HepG2 (cell line): ENCODE measurements around the gene RFFL. TPM values are rescaled to one million over a fixed set of nuclear protein-coding genes. Genes with fewer than 3 reads are reported as not detected.

Experiments
- ATAC-seq: fragments of 200-7000 bp; cut with Tn5 transposase; 3 replicates; pipeline ENCODE4 v1.9.1; 2020; ENCODE audit warnings: mild to moderate bottlenecking, moderate library complexity
- BruUV-seq: library from RNA; stranded (reverse); fragments of 400-500 nt; replicated peaks from 2 replicates; lab custom pipeline; 2021; lab: Mats Ljungman, UMichigan
- CTCF ChIA-PET: fragments of 300-600 bp; formaldehyde crosslinking; extraction: SDS; loops from one replicate; lab custom pipeline; 2021; ENCODE audit warnings: low total read pairs, inconsistent platforms, low intra/inter-chr PET ratio; lab: Yijun Ruan, JAX
- POLR2A ChIA-PET: fragments of 350-600 bp; sonication (Branson Sonifier 250); formaldehyde crosslinking; loops from one replicate; lab custom pipeline; 2020; ENCODE audit warnings: antibody characterized with exemption, inconsistent platforms; lab: Yijun Ruan, JAX
- DNase-seq: peaks from one replicate; pipeline ENCODE4 v3.0.0-alpha.2; 2015; ENCODE audit warnings: low spot score
- FAIRE-seq: peaks from 3 replicates; lab custom pipeline; 2011; peaks lifted over from hg19 to GRCh38; lab: Jason Lieb, UNC
- H2AFZ ChIP-seq: one replicate; pipeline ENCODE4 v1.6.1; 2011; ENCODE audit warnings: low read length, inconsistent platforms
- H3K27ac ChIP-seq: fragments of 300-600 bp; 3 replicates; pipeline ENCODE4 v1.8.0; 2011; ENCODE audit warnings: mixed run types, mild to moderate bottlenecking, mixed read lengths, low read length, inconsistent platforms; ENCODE audit not compliant: insufficient read depth; ENCODE audit errors: extremely low read length
- H3K27me3 ChIP-seq, 2 experiments: fragments of 200-600 bp in 1 of 2; 2 replicates in 1 of 2; 3 replicates in 1 of 2; pipeline versions ENCODE4 v1.6.0 to v1.8.0; 2011; ENCODE audit warnings: low read length in 2 of 2, mild to moderate bottlenecking in 2 of 2, moderate library complexity in 2 of 2, inconsistent platforms in 1 of 2; ENCODE audit not compliant: insufficient read depth in 2 of 2, control insufficient read depth in 1 of 2
- H3K36me3 ChIP-seq, 2 experiments: fragments of 200-600 bp in 1 of 2; replicated peaks in 1 of 2; 2 replicates in 1 of 2; 3 replicates in 1 of 2; pipeline versions ENCODE4 v1.5.1 to v1.8.0; 2011; ENCODE audit warnings: low read length in 2 of 2, inconsistent platforms in 1 of 2; ENCODE audit not compliant: insufficient read depth in 2 of 2, control insufficient read depth in 1 of 2
- H3K4me1 ChIP-seq: 2 replicates; pipeline ENCODE4 v1.5.1; 2012; ENCODE audit warnings: low read length, inconsistent platforms; ENCODE audit not compliant: insufficient read depth
- H3K4me2 ChIP-seq: 2 replicates; pipeline ENCODE4 v1.6.0; 2011; ENCODE audit warnings: low read depth, low read length, inconsistent platforms
- H3K4me3 ChIP-seq, 3 experiments: fragments of 200-600 bp in 1 of 3; sonication (generic), shearing (Covaris generic) in 1 of 3; replicated peaks in 1 of 3; 2 replicates each; pipeline ENCODE4 v1.5.1; 2011 to 2016; ENCODE audit warnings: low read length in 3 of 3, inconsistent platforms in 2 of 3, low read depth in 2 of 3, mild to moderate bottlenecking in 2 of 3, control low read depth in 1 of 3, mixed read lengths in 1 of 3; ENCODE audit not compliant: insufficient read depth in 1 of 3
- H3K79me2 ChIP-seq: one replicate; pipeline ENCODE4 v1.6.1; 2011; ENCODE audit warnings: low read length, inconsistent platforms; ENCODE audit not compliant: insufficient read depth
- H3K9ac ChIP-seq: 2 replicates; pipeline ENCODE4 v1.6.0; 2011; ENCODE audit warnings: mild to moderate bottlenecking, low read depth, low read length, inconsistent platforms; ENCODE audit not compliant: insufficient read depth
- H3K9me3 ChIP-seq: 2 replicates; pipeline ENCODE4 v1.5.1; 2012; ENCODE audit warnings: mild to moderate bottlenecking, low read length
- H4K20me1 ChIP-seq: 2 replicates; pipeline ENCODE4 v1.6.0; 2011; ENCODE audit warnings: inconsistent platforms, mild to moderate bottlenecking, low read length, moderate library complexity; ENCODE audit not compliant: insufficient read depth
- AGO1 ChIP-seq: fragments of 200-400 bp; formaldehyde crosslinking; IDR thresholded peaks from 2 replicates; pipeline ENCODE4 v1.6.1; 2017; ENCODE audit warnings: mild to moderate bottlenecking, low read depth, low read length, moderate library complexity; ENCODE audit not compliant: poor library complexity, severe bottlenecking
- BRD4 ChIP-seq: sonication (generic); formaldehyde crosslinking; IDR thresholded peaks from 2 replicates; pipeline ENCODE4 v1.4.0; 2020; ENCODE audit warnings: missing genetic modification reagents
- CEBPB ChIP-seq: IDR thresholded peaks from 2 replicates; pipeline ENCODE4 v1.6.1; 2011; ENCODE audit warnings: low read depth, low read length, improper control_type of control experiment, borderline replicate concordance
- CREB1 ChIP-seq, 2 experiments: fragments of 450-650 bp in 1 of 2; IDR thresholded peaks; 2 replicates each; pipeline ENCODE4 v1.6.1; 2016 to 2017; ENCODE audit warnings: control low read depth in 1 of 2, mild to moderate bottlenecking in 1 of 2, missing compliant biosample characterization in 1 of 2, missing genetic modification characterization in 1 of 2
- NFKBIZ ChIP-seq: IDR thresholded peaks from 2 replicates; pipeline ENCODE4 v1.6.1; 2018; ENCODE audit warnings: missing genetic modification reagents, missing compliant biosample characterization
- ZNF253 ChIP-seq: sonication (generic); formaldehyde crosslinking; IDR thresholded peaks from 2 replicates; pipeline ENCODE4 v1.8.0; 2022; ENCODE audit warnings: mild to moderate bottlenecking, missing genetic modification reagents, borderline replicate concordance
- ZNF720 ChIP-seq: sonication (generic); formaldehyde crosslinking; IDR thresholded peaks from 2 replicates; pipeline ENCODE4 v1.4.0; 2020; ENCODE audit warnings: missing genetic modification reagents
- ZNF879 ChIP-seq: sonication (generic); formaldehyde crosslinking; IDR thresholded peaks from 2 replicates; pipeline ENCODE4 v1.8.1; 2023; ENCODE audit warnings: missing genetic modification reagents
- ZSCAN5A ChIP-seq: sonication (generic); formaldehyde crosslinking; IDR thresholded peaks from 2 replicates; pipeline ENCODE4 v1.8.0; 2022; ENCODE audit warnings: mild to moderate bottlenecking, missing genetic modification reagents, borderline replicate concordance
- WGBS: methylation state at CpG from one replicate; pipeline ENCODE4 v1.1.6; 2017; ENCODE audit warnings: low lambda C conversion rate; 5-methylcytosine and 5-hydroxymethylcytosine counted together
- in situ Hi-C: cut with HindIII; loops from 2 replicates; pipeline ENCODE4 v1.10.0; 2017; ENCODE audit warnings: low pct_unique_long_range_greater_than_20kb; ENCODE audit not compliant: extremely low pct_ligation_motif_present
- intact Hi-C: fragments of 100-400 bp; cut with micrococcal nuclease; formaldehyde crosslinking; loops from one replicate; pipeline ENCODE4 v1.10.0; 2022; ENCODE audit not compliant: unreplicated experiment
- polyA plus RNA-seq, 8 experiments: library from polyadenylated mRNA; depleted of rRNA in 3 of 8; stranded (reverse) in 7 of 8; unstranded in 1 of 8; fragments of >200 nt; fragmentation: Illumina TruSeq in 4 of 8; extraction: Trizol in 4 of 8; gene quantifications; 2 replicates each; pipeline versions ENCODE4 v1.2.1 to v1.2.3, GENCODE V29; 2011 to 2016; ENCODE audit warnings: low read depth in 4 of 8, missing spikeins in 1 of 8, mixed read lengths in 1 of 8; ENCODE audit not compliant: insufficient read depth in 1 of 8
- total RNA-seq, 5 experiments: library from RNA; depleted of rRNA; stranded (reverse); fragments of >200 nt; fragmentation: Illumina TruSeq; extraction: Trizol; gene quantifications; 2 replicates each; pipeline ENCODE4 v1.2.3, GENCODE V29; 2016; ENCODE audit warnings: low read depth in 1 of 5

RFFL gene
- total and polyA plus RNA-seq, 2 of the 13 experiments (the other 11 are each of a cell fraction or from before 2014, with no cell fraction given), result 24.3 to 48.6 TPM

- Histone ChIP-seq H3K4me2 (no peak overlapping the region), H3K27ac (no peak overlapping the region), H3K36me3 (peaks cover 4 to 34% of the 10 kb centered on the region in 2 experiments; a peak in 4 of 5 replicates), H3K27me3 (no peaks in the 10 kb centered on the region), H2AFZ (no peak overlapping the region), H3K9ac (no peak overlapping the region)
- 93% methylated on average over 5 of the region's 5 CpGs for WGBS
- no TSS peak for BruUV-seq
- POLR2A ChIA-PET, result no interaction called here
- no peak for FAIRE-seq
- intact Hi-C loops, result no loop called here
- DNase-seq, result no peak
- ATAC-seq, result no peak
- TF ChIP-seq CEBPB, result 0 out of 2 replicates have a peak, but pooled peaks have one; percentile 12
- TF ChIP-seq ZSCAN5A (CRISPR knock-in tag), result no peak
- TF ChIP-seq, all 625 proteins: peak for 1
- in situ Hi-C loops, result loop anchor here (25.0 kb wide), 1 partner anchor 518 kb away; the partner anchor contains the start of gene TMEM132E
- Histone ChIP-seq H3K4me1 (no peaks in the 10 kb centered on the region), H4K20me1 (no peaks in the 10 kb centered on the region), H3K9me3 (no peaks in the 10 kb centered on the region), H3K4me3 (no peak overlapping the region), H3K79me2 (no peaks in the 10 kb centered on the region)
- CTCF ChIA-PET, result no interaction called here
These were observed 41.4 kb upstream of the RFFL start for GRCh38 chr17:35104844-35105450.

- intact Hi-C loops, result no loop called here
- WGBS, result no CpG with 5 or more reads among the region's 5 CpGs
- Histone ChIP-seq H3K4me3 (no peak overlapping the region), H3K36me3 (peaks cover 4 to 42% of the 10 kb centered on the region in 2 experiments; a peak in 4 of 5 replicates), H3K9ac (no peak overlapping the region), H3K4me1 (no peaks in the 10 kb centered on the region), H2AFZ (no peak overlapping the region), H4K20me1 (no peaks in the 10 kb centered on the region), H3K9me3 (no peaks in the 10 kb centered on the region), H3K79me2 (no peaks in the 10 kb centered on the region), H3K4me2 (no peak overlapping the region), H3K27me3 (no peaks in the 10 kb centered on the region), H3K27ac (no peak overlapping the region)
- in situ Hi-C loops, result loop anchor here (25.0 kb wide), 1 partner anchor 516 kb away; the partner anchor contains the start of gene TMEM132E
- BruUV-seq, result no TSS peak
- POLR2A ChIA-PET, result no interaction called here
- FAIRE-seq, result no peak
- CTCF ChIA-PET, result no interaction called here
- no peak for TF ChIP-seq NFKBIZ
- TF ChIP-seq ZNF879, result no peak
- no peak for TF ChIP-seq BRD4 (CRISPR knock-in tag)
- no peak for TF ChIP-seq CREB1 (IDR thresholded peaks at IDR 0.05)
- TF ChIP-seq CREB1 (CRISPR knock-in tag; IDR thresholded peaks at IDR 0.05), result no peak
- TF ChIP-seq ZNF720 (CRISPR knock-in tag), result no peak
- no peak for TF ChIP-seq ZNF253 (CRISPR knock-in tag)
- no peak for TF ChIP-seq AGO1
- DNase-seq, result no peak
- ATAC-seq, result no peak
These were observed 39.8 kb upstream of the RFFL start for GRCh38 chr17:35103271-35103670.
